Measurements from ENCODE around the gene CRYGB. TPM values are rescaled to one million over a fixed set of nuclear protein-coding genes. Genes with fewer than 3 reads are reported as not detected.

The CRYGB gene
- total RNA-seq, 1 experiment from 2014 or later, result not detected

DNA sequence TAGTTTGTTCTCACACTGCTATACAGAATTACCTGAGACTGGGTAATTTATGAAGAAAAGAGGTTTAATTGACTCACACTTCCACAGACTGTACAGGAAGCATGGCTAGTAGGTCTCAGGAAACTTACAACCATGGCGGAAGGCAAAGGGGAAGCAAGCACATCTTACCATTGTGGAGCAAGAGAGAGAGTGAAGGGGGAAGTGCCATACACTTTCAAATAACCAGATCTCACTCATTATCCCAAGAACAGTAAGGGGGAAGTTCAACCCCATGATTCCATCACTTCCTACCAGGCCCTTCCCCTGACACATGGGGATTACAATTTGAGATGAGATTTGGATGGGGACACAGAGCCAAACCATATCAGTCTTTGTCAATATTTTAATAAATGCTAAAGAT is 5.0 kb upstream of the CRYGB start:
- Histone ChIP-seq H2BK20ac (ENCODE audit: low read depth, low read length, poor library complexity, severe bottlenecking) (no peak overlapping the region), H4K91ac (ENCODE audit: insufficient read length, low read depth, low read length) (no peak overlapping the region), H2AK5ac (ENCODE audit: insufficient read length, low read length) (no peak overlapping the region), H3K18ac (ENCODE audit: insufficient read length, low read depth, low read length) (no peak overlapping the region), H3K23me2 (ENCODE audit: insufficient read length, low read depth, low read length, poor library complexity, severe bottlenecking) (no peaks in the 10 kb centered on the region), H3K79me1 (ENCODE audit: insufficient read depth, low read depth, low read length, poor library complexity, severe bottlenecking) (no peaks in the 10 kb centered on the region), H2BK12ac (ENCODE audit: insufficient read length, low read depth, low read length) (no peak overlapping the region), H3K79me2 (ENCODE audit: insufficient read depth, low read length) (no peaks in the 10 kb centered on the region), H3K4me2 (ENCODE audit: insufficient read depth, insufficient read length, low read length) (no peak overlapping the region), H2BK120ac (ENCODE audit: low read depth, low read length, poor library complexity, severe bottlenecking) (no peak overlapping the region), H3K4ac (ENCODE audit: low read depth, low read length) (no peak overlapping the region), H4K5ac (ENCODE audit: insufficient read length, low read depth, low read length) (no peak overlapping the region), H3K56ac (ENCODE audit: insufficient read length, low read depth, low read length) (no peak overlapping the region), H3K9ac (ENCODE audit: extremely low read depth, insufficient read length, low read length) (no peak overlapping the region), H3K14ac (ENCODE audit: insufficient read depth, low read length) (no peak overlapping the region), H3K23ac (ENCODE audit: insufficient read length, low read depth, low read length) (no peak overlapping the region), H2BK15ac (ENCODE audit: low read depth, low read length) (no peak overlapping the region), H3K9me3 (ENCODE audit: control insufficient read depth, low read depth, low read length) (no peaks in the 10 kb centered on the region), H3K4me1 (ENCODE audit: insufficient read depth, low read length) (no peaks in the 10 kb centered on the region), H4K8ac (replicated peaks; ENCODE audit: insufficient read length, low read depth, low read length) (no peak overlapping the region), H3K27me3 (ENCODE audit: insufficient read depth, low read length) (no peaks in the 10 kb centered on the region), H3K27ac (ENCODE audit: insufficient read length, low read depth, low read length) (no peak overlapping the region), H3T11ph (ENCODE audit: low read length) (no peak overlapping the region), H2AFZ (ENCODE audit: low read length) (no peak overlapping the region), H2BK5ac (ENCODE audit: insufficient read length, low read length) (no peak overlapping the region), H4K20me1 (ENCODE audit: control insufficient read depth, insufficient read depth, insufficient read length) (no peaks in the 10 kb centered on the region)
- no peaks in the 10 kb centered on the region for H3K27me3 Mint-ChIP-seq (ENCODE audit: low read depth)
- TF ChIP-seq, protein P1, sequence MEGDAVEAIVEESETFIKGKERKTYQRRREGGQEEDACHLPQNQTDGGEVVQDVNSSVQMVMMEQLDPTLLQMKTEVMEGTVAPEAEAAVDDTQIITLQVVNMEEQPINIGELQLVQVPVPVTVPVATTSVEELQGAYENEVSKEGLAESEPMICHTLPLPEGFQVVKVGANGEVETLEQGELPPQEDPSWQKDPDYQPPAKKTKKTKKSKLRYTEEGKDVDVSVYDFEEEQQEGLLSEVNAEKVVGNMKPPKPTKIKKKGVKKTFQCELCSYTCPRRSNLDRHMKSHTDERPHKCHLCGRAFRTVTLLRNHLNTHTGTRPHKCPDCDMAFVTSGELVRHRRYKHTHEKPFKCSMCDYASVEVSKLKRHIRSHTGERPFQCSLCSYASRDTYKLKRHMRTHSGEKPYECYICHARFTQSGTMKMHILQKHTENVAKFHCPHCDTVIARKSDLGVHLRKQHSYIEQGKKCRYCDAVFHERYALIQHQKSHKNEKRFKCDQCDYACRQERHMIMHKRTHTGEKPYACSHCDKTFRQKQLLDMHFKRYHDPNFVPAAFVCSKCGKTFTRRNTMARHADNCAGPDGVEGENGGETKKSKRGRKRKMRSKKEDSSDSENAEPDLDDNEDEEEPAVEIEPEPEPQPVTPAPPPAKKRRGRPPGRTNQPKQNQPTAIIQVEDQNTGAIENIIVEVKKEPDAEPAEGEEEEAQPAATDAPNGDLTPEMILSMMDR (conservative IDR thresholded peaks at IDR 0.05), result no peak
- H3K9me3 Mint-ChIP-seq, result peaks cover 11 to 18% of the 10 kb centered on the region in 2 experiments; a peak in 4 of 5 replicates
- H3K36me3 Mint-ChIP-seq (ENCODE audit: insufficient read depth in 1 of 3, low read depth in 3 of 3), result peaks cover 2 to 14% (median 2%) of the 10 kb centered on the region in 3 experiments; a peak in 4 of 7 replicates
- H3K27ac Mint-ChIP-seq, result no peak overlapping the region; a peak in 1 of 7 replicates
- WGBS (ENCODE audit: extremely low coverage, insufficient read length, low lambda C conversion rate), result no CpG with 5 or more reads among the region's 1 CpG
- peaks cover 13 to 15% of the 10 kb centered on the region in 2 experiments for H3K4me1 Mint-ChIP-seq
- DNase-seq, result no peak
- no peak overlapping the region for H3K4me3 Mint-ChIP-seq

Data from H9 (cell line).